Body of pancreas (tissue), 4 donors: ENCODE results near the gene EFCAB13. TPM values are rescaled to one million over a fixed set of nuclear protein-coding genes. Genes with fewer than 3 reads are reported as not detected.

Experiments
- ATAC-seq: fragments of 150-250 bp; one replicate; pipeline ENCODE4 v1.9.1; 2016
- DNase-seq, 4 donors: peaks; one replicate each; pipeline ENCODE4 v3.0.0-alpha.2; 2019
- H3K27ac ChIP-seq, 4 donors: fragments of 200-600 bp; sonication (generic); 1 replicate in 3 of 4; 2 replicates in 1 of 4; pipeline versions ENCODE4 v1.5.1 to v1.6.1; 2016 to 2019; ENCODE audit warnings: mild to moderate bottlenecking in 1 of 4, mixed read lengths in 1 of 4, moderate library complexity in 1 of 4
- H3K27me3 ChIP-seq, 2 donors: fragments of 200-600 bp; sonication (generic); one replicate each; pipeline ENCODE4 v1.6.0; 2016; ENCODE audit warnings: mild to moderate bottlenecking in 1 of 2
- H3K36me3 ChIP-seq, 2 donors: fragments of 200-600 bp; sonication (generic); replicated peaks in 1 of 2; 2 replicates each; pipeline ENCODE4 v1.5.1; 2016; ENCODE audit warnings: low read depth in 2 of 2; ENCODE audit not compliant: insufficient read depth in 1 of 2
- H3K4me1 ChIP-seq: fragments of 200-600 bp; sonication (generic); one replicate; pipeline ENCODE4 v1.6.0; 2016
- H3K4me3 ChIP-seq, 2 donors: fragments of 200-600 bp; sonication (generic); 1 replicate in 1 of 2; 2 replicates in 1 of 2; pipeline ENCODE4 v1.5.1; 2016 to 2019
- H3K9me3 ChIP-seq, 3 donors: fragments of 200-600 bp; sonication (generic); 1 replicate in 2 of 3; 2 replicates in 1 of 3; pipeline ENCODE4 v1.5.1; 2016
- CTCF ChIP-seq, 7 experiments: fragments of 450-650 bp in 4 of 7; fragments of 200-600 bp in 3 of 7; sonication (generic) in 3 of 7; IDR thresholded peaks; one replicate each; pipeline ENCODE4 v1.5.1; 2016 to 2019; ENCODE audit warnings: antibody characterized with exemption in 7 of 7
- POLR2A ChIP-seq, 3 donors: fragments of 450-650 bp; IDR thresholded peaks; one replicate each; pipeline ENCODE4 v1.6.1; 2016; ENCODE audit warnings: antibody characterized with exemption in 3 of 3, mild to moderate bottlenecking in 2 of 3
- WGBS, 2 donors: methylation state at CpG; one replicate each; pipeline ENCODE4 v1.1.5; 2017; 5-methylcytosine and 5-hydroxymethylcytosine counted together
- intact Hi-C: fragments of 100-400 bp; cut with DNase I; formaldehyde crosslinking; loops from one replicate; pipeline ENCODE4 v1.15.1; 2023
- total RNA-seq, 2 donors: library from RNA; depleted of rRNA; stranded (reverse); fragments of >200 nt; gene quantifications; one replicate each; pipeline ENCODE4 v1.1.0, GENCODE V29; 2016

Gene EFCAB13
- total RNA-seq = 10 to 100 TPM in 1 of 2 donors, 1 to 10 TPM in 1; 2.6 to 10.6 TPM

GRCh38 chr17:47323382-47324223, at the start of gene EFCAB13:
EFCAB13 (plus strand) TSS chr17:47323955; CDS start chr17:47328354, 4,399 bp downstream.
- peak within 1 kb of the TSS; percentile 10 to 51 for H3K4me3 ChIP-seq
- H3K36me3 ChIP-seq = no peaks in the 10 kb centered on the region
- H3K9me3 ChIP-seq = no peaks in the 10 kb centered on the region
- WGBS, 2 donors = 1% methylated on average over 36 to 67 of the region's 72 CpGs
- intact Hi-C loops = no loop called here
- peak within 1 kb of the TSS; percentile 80 to 87 (median 84) for H3K27ac ChIP-seq
- DNase-seq = peak; percentile 86 to 95 (median 93)
- ATAC-seq = peak; percentile 94
- TF ChIP-seq CTCF (IDR thresholded peaks at IDR 0.05) (peak in 4 of 7 experiments; percentile 20 to 51 (median 34)), POLR2A (IDR thresholded peaks at IDR 0.05) (peak; percentile 88 to 98 (median 92))
- H3K4me1 ChIP-seq = no peaks in the 10 kb centered on the region
- H3K27me3 ChIP-seq = no peaks in the 10 kb centered on the region

- Histone ChIP-seq H3K27me3 (no peaks in the 10 kb centered on the region), H3K9me3 (no peaks in the 10 kb centered on the region), H3K4me3 (no peak overlapping the region), H3K27ac (no peak overlapping the region), H3K4me1 (peaks cover 25% of the 10 kb centered on the region), H3K36me3 (no peaks in the 10 kb centered on the region)
- ATAC-seq (no peak), DNase-seq (no peak)
- 79 to 88% methylated on average over 5 of the region's 5 CpGs for WGBS, 2 donors
- TF ChIP-seq CTCF (IDR thresholded peaks at IDR 0.05) (no peak), POLR2A (IDR thresholded peaks at IDR 0.05) (no peak)
- intact Hi-C loops = no loop called here
Measured at GRCh38 chr17:47274319-47275069, 49.3 kb upstream of the EFCAB13 start.

GRCh38 chr17:47275245-47275984, 48.3 kb upstream of the EFCAB13 start:
- 20 to 33% methylated on average over 13 of the region's 13 CpGs for WGBS, 2 donors
- no peaks in the 10 kb centered on the region for H3K9me3 ChIP-seq
- peaks cover 25% of the 10 kb centered on the region for H3K4me1 ChIP-seq
- intact Hi-C loops = no loop called here
- no peaks in the 10 kb centered on the region for H3K27me3 ChIP-seq
- ATAC-seq (peak; percentile 61), DNase-seq (peak; percentile 51 to 70 (median 60))
- TF ChIP-seq CTCF (IDR thresholded peaks at IDR 0.05) (peak in 1 of 7 experiments; percentile 5), POLR2A (IDR thresholded peaks at IDR 0.05) (no peak)
- peak overlapping the region in 3 of 4 donors; percentile 3 to 38 (median 15) for H3K27ac ChIP-seq
- no peaks in the 10 kb centered on the region for H3K36me3 ChIP-seq
- no peak overlapping the region for H3K4me3 ChIP-seq

- intact Hi-C loops = no loop called here
- peak overlapping the region; percentile 3 to 20 (median 6) for H3K27ac ChIP-seq
- no peak for DNase-seq
- H3K4me3 ChIP-seq = no peak overlapping the region
- no peaks in the 10 kb centered on the region for H3K27me3 ChIP-seq
- 85 to 86% methylated on average over 3 of the region's 3 CpGs for WGBS, 2 donors
- no peak for ATAC-seq
- peaks cover 25% of the 10 kb centered on the region for H3K4me1 ChIP-seq
- H3K36me3 ChIP-seq = no peaks in the 10 kb centered on the region
- TF ChIP-seq POLR2A (IDR thresholded peaks at IDR 0.05) (no peak), CTCF (IDR thresholded peaks at IDR 0.05) (no peak)
- no peaks in the 10 kb centered on the region for H3K9me3 ChIP-seq
Measured at GRCh38 chr17:47276444-47276843, 47.3 kb upstream of the EFCAB13 start.
